Large intestine (tissue), 3 donors: ENCODE data around the gene INHBC. TPM values are rescaled to one million over a fixed set of nuclear protein-coding genes. Genes with fewer than 3 reads are reported as not detected.
A peak's percentile ranks its signal among the peaks of the same experiment; 100 is the strongest.
"Not testable (repeated sequence)": the region's sequence is repeated elsewhere in the genome, so short reads cannot be mapped to it uniquely, and the experiment has no call there.

Experiments used
- DNase-seq, 2 donors: peaks; one replicate each; pipeline versions ENCODE4 v3.0.0 to v3.0.0-alpha.2; 2013
- H3K27ac ChIP-seq: one replicate; pipeline ENCODE4 v1.5.1; 2013; ENCODE audit warnings: low read length
- H3K27me3 ChIP-seq: 2 replicates; pipeline ENCODE4 v1.6.1; 2013; ENCODE audit warnings: low read length; ENCODE audit not compliant: control insufficient read depth, insufficient read depth
- H3K36me3 ChIP-seq: 2 replicates; pipeline ENCODE4 v1.6.1; 2013; ENCODE audit warnings: low read length; ENCODE audit not compliant: control insufficient read depth, insufficient read depth
- H3K4me1 ChIP-seq: one replicate; pipeline ENCODE4 v1.6.1; 2013; ENCODE audit warnings: low read length; ENCODE audit not compliant: control insufficient read depth, insufficient read depth
- H3K4me3 ChIP-seq: one replicate; pipeline ENCODE4 v1.5.1; 2013; ENCODE audit warnings: low read length
- H3K9me3 ChIP-seq: one replicate; pipeline ENCODE4 v1.6.1; 2013; ENCODE audit warnings: mild to moderate bottlenecking, low read depth, low read length, moderate library complexity; ENCODE audit not compliant: control insufficient read depth
- WGBS: methylation state at CpG from one replicate; pipeline ENCODE4 v1.1.5; 2013; ENCODE audit warnings: low lambda C conversion rate; ENCODE audit not compliant: insufficient coverage; 5-methylcytosine and 5-hydroxymethylcytosine counted together
- polyA plus RNA-seq: library from polyadenylated mRNA; unstranded; fragments of 120-200 nt; gene quantifications from one replicate; pipeline ENCODE4 v1.2.1, GENCODE V29; 2013

INHBC gene
- polyA plus RNA-seq, 1 donor, result 0.40 TPM

DNA sequence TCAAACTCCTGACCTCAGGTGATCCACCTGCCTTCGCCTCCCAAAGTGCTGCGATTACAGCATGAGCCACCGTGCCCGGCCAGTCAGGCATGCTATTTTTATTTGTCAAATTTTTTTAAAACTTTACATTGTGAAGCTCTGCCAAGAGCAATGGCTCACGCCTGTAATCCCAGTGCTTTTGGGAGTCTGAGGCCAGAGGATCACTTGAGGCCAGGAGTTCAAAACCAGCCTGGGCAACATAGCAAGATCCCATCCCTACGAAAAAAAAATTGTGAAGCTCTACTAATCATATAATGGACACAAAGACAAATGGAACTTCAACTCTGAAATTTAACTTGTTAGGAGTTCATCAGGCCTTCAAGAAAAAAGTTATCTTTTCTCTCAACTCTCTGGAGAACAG is 5.6 kb upstream of the INHBC start:
- peaks cover 7% of the 10 kb centered on the region for H3K36me3 ChIP-seq
- no peaks in the 10 kb centered on the region for H3K9me3 ChIP-seq
- WGBS, result 100% methylated on average over 1 of the region's 6 CpGs
- H3K4me3 ChIP-seq, result no peak overlapping the region
- H3K4me1 ChIP-seq, result peaks cover 7% of the 10 kb centered on the region
- DNase-seq, result no peak
- peak overlapping the region; percentile 94 for H3K27ac ChIP-seq
- H3K27me3 ChIP-seq, result no peaks in the 10 kb centered on the region

DNA sequence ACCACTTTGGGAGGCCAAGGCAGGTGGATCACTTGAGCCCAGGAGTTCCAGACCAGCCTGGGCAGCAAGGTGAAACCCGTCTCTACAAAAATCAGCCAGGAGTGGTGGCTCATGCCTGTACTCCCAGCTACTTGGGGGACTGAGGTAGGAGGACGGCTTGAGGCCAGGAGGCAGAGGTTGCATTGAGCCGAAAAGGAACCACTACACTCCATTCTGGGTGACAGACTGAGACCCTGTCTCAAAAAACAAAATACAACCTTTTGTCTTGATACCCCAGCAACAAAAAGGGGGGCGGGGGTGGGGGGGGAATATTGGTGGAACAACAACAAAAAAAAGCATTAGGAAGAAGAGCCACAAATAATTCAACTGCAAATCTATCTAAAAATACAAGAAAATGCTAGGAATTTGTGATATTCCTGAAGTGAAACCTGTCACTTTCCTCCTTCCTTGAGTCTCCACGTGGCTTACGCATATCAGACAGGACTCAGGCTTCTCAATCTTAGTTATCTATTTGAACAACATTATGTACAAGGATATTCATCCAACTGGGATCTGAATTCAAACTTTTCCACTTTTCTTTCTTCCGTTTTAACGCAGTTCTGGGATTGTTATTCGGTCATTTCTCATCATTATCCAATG is 5.0 kb upstream of the INHBC start:
- WGBS, result 16% methylated on average over 3 of the region's 9 CpGs
- H3K36me3 ChIP-seq, result peaks cover 5% of the 10 kb centered on the region
- peak overlapping the region; percentile 94 for H3K27ac ChIP-seq
- peak in 1 of 2 donors; percentile 68 for DNase-seq
- no peaks in the 10 kb centered on the region for H3K9me3 ChIP-seq
- peak overlapping the region; percentile 59 for H3K4me3 ChIP-seq
- H3K4me1 ChIP-seq, result peaks cover 13% of the 10 kb centered on the region
- H3K27me3 ChIP-seq, result no peaks in the 10 kb centered on the region

DNA sequence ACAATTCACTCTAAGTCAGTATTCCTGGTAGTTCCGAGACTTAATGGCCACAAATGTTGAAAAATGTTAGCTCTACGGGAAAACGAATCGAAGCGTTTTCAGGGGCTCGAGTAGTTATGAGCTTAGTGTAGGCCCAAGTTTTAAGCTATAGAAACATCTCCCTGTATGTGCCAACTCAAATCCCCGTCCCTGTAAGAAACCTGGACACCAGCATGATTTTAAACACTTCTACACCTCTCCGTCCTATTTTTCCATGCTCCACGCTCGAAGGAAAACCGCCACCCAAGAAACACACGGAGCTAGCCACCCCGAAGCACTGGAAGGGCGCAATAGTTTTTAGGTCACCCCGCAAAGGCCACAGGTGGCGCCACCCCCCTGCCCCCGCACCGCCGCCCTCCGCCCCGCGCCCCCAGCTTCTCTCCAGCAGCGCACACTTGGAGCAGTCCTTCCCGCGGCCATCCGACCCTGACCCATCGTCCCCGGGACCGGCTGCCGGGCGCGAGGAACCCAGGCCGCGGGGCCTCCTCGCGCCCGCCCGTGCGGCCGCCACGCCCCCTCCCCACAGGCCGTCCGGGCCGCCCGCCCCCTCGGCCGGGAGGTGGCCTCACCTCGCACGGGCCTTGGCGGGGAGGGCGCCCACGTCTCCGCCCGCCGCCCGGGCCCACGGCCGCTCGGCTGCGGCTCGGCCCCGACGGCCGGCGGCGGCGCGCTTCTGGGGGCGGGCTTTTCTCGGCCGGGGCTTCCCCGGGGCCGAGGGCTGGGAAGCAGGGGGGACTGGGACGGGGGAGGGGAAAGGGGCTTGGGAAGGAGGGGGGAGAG is 4.3 kb upstream of the INHBC start:
- WGBS, result no CpG with 5 or more reads among the region's 74 CpGs
- H3K36me3 ChIP-seq, result peaks cover 4% of the 10 kb centered on the region
- no peaks in the 10 kb centered on the region for H3K27me3 ChIP-seq
- peak in 1 of 2 donors; percentile 22 for DNase-seq
- H3K9me3 ChIP-seq, result no peaks in the 10 kb centered on the region
- H3K4me3 ChIP-seq, result peak overlapping the region; percentile 69
- H3K27ac ChIP-seq, result peak overlapping the region; percentile 100
- peaks cover 18% of the 10 kb centered on the region for H3K4me1 ChIP-seq

DNA sequence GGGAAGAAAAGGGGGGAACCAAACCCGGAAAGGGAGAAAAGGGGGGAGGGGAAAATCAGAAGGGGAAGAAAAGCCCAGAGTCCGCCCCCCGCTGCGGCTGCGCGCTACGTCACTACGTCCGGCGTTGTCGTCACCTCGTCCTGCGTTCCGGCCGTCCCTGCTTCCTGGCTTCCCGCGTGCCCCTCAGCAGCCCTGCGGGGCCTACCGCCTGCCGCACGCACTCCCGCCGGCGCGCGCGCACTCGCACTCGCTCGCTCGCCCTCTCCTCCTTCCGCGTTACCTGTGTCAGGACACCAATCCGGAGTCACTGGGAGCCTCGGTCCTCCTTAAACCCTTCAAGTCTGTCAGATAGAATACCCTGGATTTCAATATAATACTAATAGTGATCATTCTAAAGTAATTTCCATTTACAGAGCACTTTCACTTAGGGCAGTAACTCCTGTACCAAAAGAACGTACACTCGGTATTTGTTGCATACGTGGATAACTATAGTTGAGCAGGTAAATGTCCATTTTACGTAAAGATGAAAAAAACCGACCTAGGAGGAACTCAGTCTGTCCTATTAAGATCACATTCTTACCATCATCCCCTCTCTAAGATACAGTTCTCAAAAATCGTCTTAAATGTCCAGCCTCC is 3.5 kb upstream of the INHBC start, which contains the start of gene R3HDM2:
Gene R3HDM2 (minus strand): TSS at position 113 of the 636 bp plus-strand sequence. CDS start 120,615 bp downstream, outside the sequence.
- H3K4me3 ChIP-seq, result peak within 1 kb of the TSS; percentile 69
- H3K9me3 ChIP-seq, result no peaks in the 10 kb centered on the region
- DNase-seq, result peak; percentile 97 to 98
- H3K27me3 ChIP-seq, result no peaks in the 10 kb centered on the region
- H3K36me3 ChIP-seq, result no peaks in the 10 kb centered on the region
- no CpG with 5 or more reads among the region's 41 CpGs for WGBS
- H3K4me1 ChIP-seq, result peaks cover 18% of the 10 kb centered on the region
- peak within 1 kb of the TSS; percentile 100 for H3K27ac ChIP-seq

DNA sequence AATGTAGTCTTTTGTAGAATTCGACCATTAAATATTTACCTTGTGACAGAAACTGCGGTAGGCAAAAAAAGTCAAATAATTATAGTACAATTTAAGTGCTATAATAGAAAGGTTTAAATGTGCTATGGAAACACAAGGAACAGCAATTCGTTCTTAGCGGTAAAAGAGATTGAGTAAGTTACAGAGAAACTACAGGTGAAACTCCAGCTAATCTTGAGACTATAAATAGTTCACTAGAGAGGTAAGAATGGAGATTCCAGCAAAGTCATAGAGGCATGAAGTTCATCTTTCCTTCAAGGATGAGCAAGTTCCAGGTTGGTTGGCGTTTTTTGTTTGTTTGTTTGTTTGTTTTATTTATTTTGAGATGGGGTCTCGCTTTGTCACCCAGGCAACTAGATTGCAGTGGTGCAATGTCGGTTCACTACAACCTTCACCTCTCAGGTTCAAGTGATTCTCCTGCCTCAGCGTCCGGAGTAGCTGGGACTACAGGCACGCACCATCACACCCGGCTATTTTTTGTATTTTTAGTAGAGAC is 2.9 kb upstream of the INHBC start:
- 34% methylated on average over 6 of the region's 11 CpGs for WGBS
- Histone ChIP-seq H3K36me3 (no peaks in the 10 kb centered on the region), H3K9me3 (no peaks in the 10 kb centered on the region), H3K4me1 (peaks cover 18% of the 10 kb centered on the region), H3K27me3 (no peaks in the 10 kb centered on the region), H3K27ac (peak overlapping the region; percentile 100), H3K4me3 (peak overlapping the region; percentile 69)
- peak in 1 of 2 donors; percentile 72 for DNase-seq

DNA sequence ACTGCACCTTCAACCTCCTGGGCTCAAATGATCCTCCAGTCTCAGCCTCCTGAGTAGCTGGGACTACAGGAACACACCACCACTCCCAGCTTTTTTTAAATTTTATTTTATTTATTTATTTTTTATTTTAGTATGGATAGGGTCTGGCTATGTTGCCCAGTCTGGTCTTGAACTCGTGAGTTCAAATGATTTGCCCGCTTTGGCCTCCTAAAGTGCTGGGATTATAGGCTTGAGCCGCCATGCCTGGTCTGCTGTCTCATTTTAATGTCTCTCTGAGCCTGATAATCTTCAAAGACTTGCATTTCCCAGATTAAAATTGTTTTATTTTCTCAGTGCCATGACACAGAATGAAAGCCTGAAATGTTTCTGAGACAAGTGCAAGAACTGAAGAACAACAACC is 1.2 kb upstream of the INHBC start:
- no peak for DNase-seq
- WGBS, result 100% methylated on average over 3 of the region's 3 CpGs
- no peak overlapping the region for H3K4me3 ChIP-seq

DNA sequence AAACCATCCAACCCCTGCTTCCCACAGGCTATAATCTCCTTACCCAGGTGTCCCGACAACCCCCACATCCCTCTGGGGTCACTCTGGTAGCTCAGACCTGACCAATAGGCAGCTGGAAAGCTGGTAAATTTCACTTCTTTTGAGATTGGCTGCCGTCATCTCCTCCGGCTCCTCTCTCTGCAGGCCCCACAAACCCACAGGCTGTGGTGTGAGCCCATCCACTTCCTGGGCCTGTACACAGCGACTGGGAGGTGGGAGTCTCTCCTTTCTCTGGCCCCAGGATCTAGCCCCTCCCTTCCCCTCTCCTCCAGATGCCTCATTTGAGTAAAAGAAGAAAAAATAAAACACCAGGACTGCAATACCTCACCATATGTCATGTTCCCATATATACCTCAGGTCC is 709 bp downstream of the INHBC start:
- Histone ChIP-seq H3K36me3 (no peaks in the 10 kb centered on the region), H3K9me3 (no peaks in the 10 kb centered on the region), H3K4me3 (no peak overlapping the region), H3K27me3 (no peaks in the 10 kb centered on the region), H3K27ac (no peak overlapping the region), H3K4me1 (peaks cover 15% of the 10 kb centered on the region)
- no peak for DNase-seq
- no CpG with 5 or more reads among the region's 4 CpGs for WGBS

More for the DNA sequence above, 1.2 kb upstream of the INHBC start:
- no peaks in the 10 kb centered on the region for H3K36me3 ChIP-seq
- H3K27ac ChIP-seq, result no peak overlapping the region
- no peaks in the 10 kb centered on the region for H3K27me3 ChIP-seq
- H3K9me3 ChIP-seq, result no peaks in the 10 kb centered on the region
- H3K4me1 ChIP-seq, result peaks cover 18% of the 10 kb centered on the region

DNA sequence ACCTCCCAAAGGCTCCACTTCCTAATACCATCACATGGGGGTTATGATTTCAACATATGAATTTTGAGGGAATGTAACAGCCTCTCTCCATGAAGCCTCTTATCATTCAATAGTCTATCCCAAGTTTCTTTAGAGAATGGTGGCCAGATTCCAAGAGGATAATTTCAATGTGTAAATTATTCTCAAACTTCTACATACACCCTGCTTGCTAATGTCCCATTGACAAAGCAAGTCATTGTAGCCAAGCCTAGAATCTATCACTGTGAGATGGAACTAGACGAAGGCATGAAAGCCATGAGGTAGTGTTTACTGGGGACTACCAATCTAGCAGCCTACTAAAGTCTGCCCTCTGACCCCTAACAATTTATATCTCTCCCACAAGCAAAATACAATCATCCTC is 3.8 kb downstream of the INHBC start:
- Histone ChIP-seq H3K4me3 (no peak overlapping the region), H3K9me3 (no peaks in the 10 kb centered on the region), H3K36me3 (no peaks in the 10 kb centered on the region), H3K27me3 (no peaks in the 10 kb centered on the region), H3K27ac (no peak overlapping the region), H3K4me1 (peaks cover 11% of the 10 kb centered on the region)
- WGBS, result no CpG with 5 or more reads among the region's 1 CpG
- DNase-seq, result no peak

DNA sequence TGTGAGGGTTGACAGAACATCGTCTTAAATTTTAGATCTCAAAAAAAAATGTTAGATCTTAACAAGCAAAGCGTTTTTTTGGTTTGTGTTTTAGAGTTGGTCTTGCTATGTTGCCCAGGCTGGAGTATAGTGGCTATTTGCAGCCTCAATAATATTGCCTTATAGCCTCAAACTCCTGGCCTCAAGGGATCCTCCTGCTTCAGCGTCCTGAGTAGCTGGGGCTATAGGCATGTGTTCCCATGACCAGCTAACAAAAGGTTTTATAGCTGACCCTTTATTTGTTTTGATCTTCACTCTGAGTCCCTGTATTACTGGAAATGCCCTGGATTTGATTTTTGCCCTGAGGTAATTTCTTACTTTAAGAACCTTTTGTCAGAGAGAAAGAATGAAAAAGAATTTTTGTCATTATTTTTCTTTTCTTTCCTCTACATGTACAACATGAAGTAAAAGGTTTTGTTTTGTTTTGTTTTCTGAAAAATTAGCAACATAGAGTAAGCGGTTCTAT is 5.2 kb downstream of the INHBC start:
- no peaks in the 10 kb centered on the region for H3K27me3 ChIP-seq
- H3K27ac ChIP-seq, result no peak overlapping the region
- no peaks in the 10 kb centered on the region for H3K9me3 ChIP-seq
- H3K4me1 ChIP-seq, result peaks cover 3% of the 10 kb centered on the region
- no peak for DNase-seq
- WGBS, result 86% methylated on average over 1 of the region's 4 CpGs
- no peak overlapping the region for H3K4me3 ChIP-seq
- H3K36me3 ChIP-seq, result no peaks in the 10 kb centered on the region

DNA sequence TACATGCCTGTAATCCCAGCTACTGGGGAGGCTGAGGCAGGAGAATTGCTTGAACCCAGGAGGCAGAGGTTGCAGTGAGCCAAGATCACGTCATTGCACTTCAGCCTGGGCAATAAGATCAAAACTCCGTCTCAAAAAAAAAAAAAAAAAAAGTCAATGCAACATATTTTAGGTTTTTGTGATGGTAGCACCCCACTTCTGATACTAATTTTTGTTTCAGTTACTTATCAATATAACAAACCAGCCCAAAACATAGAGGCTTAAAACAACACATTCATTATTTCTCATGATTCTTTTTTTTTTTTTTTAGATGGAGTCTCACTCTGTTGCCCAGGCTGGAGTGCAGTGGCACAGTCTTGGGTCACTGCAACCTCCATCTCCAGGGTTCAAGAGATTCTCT is 6.8 kb downstream of the INHBC start:
- H3K27me3 ChIP-seq, H3K36me3 ChIP-seq, H3K9me3 ChIP-seq, H3K4me3 ChIP-seq, H3K27ac ChIP-seq, DNase-seq, H3K4me1 ChIP-seq: not testable (repeated sequence)
- no CpG with 5 or more reads among the region's 2 CpGs for WGBS
